GM21576 (cell line): ENCODE results near the gene ERICH4.
"Not testable (repeated sequence)": the region's sequence is repeated elsewhere in the genome, so short reads cannot be mapped to it uniquely, and the experiment has no call there.

ENCODE experiments used
- ATAC-seq: cut with Tn5 transposase; IDR thresholded peaks from one replicate; pipeline ENCODE4 v1.9.1; 2021; ENCODE audit warnings: mild to moderate bottlenecking, moderate library complexity; ENCODE audit not compliant: unreplicated experiment

Gene ERICH4, protein sequence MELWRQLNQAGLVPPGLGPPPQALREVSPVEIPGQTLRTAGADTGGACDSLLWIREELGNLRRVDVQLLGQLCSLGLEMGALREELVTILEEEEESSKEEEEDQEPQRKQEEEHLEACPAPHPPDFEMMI

DNA sequence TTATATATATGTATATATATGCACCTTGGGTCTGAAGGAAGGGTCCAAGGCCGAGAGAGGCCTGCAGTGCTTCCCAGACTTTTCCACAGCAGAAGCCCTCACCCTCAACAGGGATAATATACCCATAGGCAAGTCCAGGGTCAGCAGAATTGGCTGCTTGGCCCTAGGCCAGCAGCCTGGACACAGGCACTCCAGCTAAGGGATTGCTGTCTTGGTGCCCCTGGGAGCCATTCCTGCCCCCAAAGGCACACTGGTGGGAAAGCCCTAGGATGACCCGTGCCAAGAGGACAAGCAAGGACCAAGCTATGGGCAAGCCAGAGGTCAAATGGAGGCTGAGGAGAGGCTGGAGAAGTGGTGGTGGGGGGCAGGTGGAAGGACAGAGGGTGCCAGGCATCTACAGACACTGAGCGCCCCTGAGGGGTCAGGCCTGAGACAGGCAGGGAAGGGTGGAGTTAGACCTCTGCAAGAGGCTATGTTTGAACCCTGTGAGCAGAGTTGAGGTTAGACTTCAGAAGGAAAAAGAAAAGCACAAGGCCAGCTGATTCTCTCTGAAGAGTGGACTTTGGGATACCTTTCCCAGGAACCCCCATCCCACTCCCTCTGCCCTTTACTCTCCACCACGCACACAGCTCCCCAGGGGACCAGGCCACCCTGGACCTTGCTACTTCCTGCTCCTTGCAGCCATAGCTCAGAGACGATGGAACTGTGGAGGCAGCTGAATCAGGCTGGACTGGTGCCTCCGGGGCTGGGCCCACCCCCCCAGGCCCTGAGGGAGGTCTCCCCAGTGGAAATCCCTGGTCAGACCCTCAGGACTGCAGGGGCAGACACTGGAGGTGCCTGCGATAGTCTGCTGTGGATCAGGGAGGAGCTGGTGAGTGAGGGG lies at the start of gene ERICH4:
TSS of gene ERICH4 (plus strand) at position 684 of the 883 bp plus-strand sequence. CDS start at position 698, 14 bp downstream.
- no peak for ATAC-seq

DNA sequence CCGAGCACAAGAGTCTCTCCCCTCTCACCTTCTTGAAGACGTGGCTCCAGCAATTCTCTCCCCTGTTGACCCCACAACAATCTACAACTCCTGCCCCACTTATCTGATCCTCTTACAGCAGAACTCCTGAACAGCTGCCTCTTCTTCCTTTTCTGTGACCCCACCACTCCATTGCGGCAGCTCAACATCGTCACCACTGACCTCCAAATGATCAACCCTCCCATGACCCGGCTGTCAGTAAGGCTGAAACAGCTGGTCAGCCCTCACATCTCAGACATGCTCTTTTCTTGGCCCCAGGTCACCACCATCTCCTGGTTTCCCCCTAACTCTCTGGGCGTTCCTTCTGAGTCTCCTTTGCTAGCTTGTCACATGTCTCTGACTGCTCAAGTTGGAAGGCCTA lies 47.6 kb upstream of the ERICH4 start:
- no peak for ATAC-seq

DNA sequence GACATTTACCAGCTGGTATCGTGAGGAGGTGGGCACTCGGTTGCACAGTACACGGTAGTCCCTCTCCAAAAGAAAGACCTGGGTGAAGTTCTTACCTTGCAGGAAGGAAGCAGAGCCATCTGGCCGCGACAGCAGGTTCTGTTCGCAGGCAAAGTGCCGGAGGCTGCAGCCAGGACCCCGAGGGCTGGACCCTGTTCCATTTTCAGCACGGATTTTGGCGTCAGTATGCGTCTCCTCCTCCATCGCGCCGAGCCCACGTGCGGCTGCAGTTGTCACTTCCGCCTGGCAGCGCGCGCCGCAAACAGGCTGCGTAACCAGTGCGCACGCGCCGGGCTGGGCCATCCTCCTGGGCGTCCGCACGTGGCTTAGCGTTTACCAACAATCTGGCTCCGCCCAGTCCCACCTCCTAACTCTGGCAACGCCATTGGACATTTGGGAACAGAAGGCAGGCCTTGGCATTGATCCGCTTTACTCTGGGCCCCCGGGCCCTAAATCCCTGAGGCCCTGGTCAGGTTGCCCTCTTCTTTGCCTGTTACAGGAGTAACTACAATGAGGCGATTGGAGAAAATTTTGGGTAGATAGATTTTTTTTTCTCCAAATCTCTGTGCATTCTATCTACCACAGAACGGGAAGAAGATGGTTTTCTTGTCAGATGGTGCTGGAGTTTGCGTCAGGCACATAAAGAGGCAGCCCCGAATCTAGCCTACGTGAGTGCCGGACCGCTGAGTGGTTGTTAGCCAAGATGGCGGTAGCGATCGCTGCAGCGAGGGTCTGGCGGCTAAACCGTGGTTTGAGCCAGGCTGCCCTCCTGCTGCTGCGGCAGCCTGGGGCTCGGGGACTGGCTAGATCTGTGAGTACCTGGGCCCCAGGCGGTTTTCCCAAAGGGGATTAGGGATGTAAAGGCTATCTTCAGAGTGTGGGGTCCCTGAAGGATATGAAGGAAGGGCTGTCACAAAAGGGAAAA lies 45.6 kb upstream of the ERICH4 start, which contains the start of the genes BCKDHA and EXOSC5:
TSS of gene BCKDHA (plus strand) at position 733 of the 964 bp plus-strand sequence. CDS start at position 743, 10 bp downstream.
TSS of gene EXOSC5 (minus strand) at position 274 of the 964 bp plus-strand sequence. CDS start at position 243, 31 bp downstream.
- peak; percentile 91 for ATAC-seq

DNA sequence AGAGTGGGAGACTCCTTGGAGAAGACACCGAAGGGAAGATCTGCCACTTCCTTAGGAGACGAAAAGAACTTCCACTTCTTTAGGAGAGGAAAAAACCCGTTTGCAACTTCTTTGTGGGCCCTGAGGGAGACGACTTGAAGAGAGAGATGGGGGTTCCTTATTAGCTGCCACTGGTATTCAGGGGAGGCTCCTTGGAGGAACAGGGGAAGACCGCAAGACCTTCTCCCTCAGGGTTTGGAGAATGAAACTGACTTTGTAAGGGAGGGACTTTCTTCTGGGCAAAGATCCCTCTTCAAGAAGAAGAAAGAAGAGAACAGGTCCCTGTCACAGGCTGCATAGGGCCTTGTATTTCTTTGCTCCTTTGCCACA lies 44.9 kb upstream of the ERICH4 start:
- no peak for ATAC-seq

DNA sequence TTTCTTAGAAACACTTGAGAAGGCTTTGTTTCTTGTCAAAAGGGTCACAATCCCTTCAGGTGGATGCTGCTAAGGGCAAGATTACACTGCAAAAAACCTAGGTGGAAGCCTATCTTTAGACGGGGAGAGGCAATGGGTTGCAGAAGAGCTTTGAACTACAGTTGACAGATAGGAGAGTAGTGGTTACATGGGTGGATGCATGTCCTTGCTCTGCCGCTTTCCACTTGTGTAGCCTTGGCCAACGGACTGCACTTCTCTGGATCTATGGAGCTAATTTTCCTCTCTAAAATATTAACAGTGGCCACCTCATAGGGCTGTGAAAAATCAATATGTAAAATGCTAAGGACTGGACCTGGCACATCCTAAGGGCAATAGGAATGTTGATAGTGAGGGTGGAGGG lies 44.4 kb upstream of the ERICH4 start:
- ATAC-seq, result no peak

DNA sequence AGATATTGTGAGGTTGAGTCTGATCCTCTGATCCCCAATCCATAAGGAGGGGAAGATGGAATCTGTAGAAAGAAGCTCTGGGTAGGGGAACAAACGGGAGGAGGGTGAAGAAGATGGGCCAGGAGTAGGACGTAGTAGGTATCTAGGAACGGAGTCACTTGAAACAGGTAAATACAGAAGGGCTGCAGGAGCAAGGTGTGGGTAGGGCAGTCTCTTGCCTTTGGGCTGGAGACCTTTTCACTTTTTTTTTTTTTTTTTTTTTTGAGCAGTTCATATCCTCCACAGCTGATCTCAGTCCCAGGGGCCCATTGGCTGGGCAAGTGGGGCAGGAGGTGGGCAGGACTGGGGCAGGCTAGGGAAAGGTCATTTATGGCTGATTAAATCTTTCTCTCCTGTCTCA lies 43.9 kb upstream of the ERICH4 start:
- ATAC-seq, result no peak

DNA sequence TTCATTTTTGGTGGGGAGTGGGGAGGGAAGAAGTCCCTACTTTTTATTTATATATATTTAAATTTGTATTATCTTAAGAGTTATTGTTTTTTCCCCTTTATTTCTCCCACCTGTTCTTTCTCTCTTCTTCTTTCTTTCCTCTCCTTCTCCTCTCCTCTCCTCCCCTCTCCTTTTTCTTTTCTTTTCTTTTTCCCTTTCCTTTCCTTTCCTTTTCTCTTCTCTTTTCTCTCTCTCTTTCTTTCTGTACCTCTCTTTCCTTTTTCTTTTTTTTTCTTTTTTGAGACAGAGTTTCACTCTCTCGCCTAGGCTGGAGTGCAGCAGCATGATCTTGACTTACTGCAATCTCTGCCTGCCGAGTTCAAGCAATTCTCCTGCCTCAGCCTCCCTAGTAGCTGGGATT lies 43.4 kb upstream of the ERICH4 start:
- no peak for ATAC-seq

DNA sequence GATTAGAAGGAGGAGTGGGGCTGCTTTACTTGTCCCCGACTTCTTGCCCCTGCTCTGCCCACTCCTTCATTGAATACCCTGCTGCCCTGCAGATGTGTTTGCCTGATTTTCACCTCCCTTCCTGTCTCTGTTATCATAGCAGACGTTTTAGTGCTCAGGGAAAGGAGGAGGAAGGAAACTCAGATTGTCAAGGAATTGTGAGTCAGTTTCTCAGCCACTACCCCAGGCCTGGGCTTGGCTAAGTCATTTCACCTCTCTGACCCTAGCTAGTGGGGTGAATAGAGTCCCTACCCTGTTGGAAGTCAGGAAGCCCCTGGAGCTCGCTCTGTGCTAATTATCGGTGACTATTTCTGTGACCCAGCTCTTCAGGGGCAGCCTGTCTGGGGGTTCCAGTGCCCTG lies 41.5 kb upstream of the ERICH4 start:
- no peak for ATAC-seq

DNA sequence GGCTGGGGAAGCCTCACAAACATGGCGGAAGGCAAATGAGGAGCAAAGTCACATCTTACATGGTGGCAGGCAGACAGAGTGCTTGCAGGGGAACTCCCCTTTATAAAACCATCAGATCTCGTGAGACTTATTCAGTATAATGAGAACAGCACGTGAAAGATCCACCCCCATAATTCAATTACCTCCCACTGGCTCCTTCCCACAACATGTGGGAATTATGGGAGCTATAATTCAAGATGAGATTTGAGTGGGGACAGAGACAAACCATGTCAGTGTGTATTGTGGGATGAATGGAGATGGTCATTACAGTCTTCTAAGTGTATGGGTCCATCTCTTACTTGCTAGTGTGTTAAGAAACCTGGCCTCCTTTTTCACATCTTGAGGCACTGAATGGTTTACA lies 40.9 kb upstream of the ERICH4 start:
- no peak for ATAC-seq

DNA sequence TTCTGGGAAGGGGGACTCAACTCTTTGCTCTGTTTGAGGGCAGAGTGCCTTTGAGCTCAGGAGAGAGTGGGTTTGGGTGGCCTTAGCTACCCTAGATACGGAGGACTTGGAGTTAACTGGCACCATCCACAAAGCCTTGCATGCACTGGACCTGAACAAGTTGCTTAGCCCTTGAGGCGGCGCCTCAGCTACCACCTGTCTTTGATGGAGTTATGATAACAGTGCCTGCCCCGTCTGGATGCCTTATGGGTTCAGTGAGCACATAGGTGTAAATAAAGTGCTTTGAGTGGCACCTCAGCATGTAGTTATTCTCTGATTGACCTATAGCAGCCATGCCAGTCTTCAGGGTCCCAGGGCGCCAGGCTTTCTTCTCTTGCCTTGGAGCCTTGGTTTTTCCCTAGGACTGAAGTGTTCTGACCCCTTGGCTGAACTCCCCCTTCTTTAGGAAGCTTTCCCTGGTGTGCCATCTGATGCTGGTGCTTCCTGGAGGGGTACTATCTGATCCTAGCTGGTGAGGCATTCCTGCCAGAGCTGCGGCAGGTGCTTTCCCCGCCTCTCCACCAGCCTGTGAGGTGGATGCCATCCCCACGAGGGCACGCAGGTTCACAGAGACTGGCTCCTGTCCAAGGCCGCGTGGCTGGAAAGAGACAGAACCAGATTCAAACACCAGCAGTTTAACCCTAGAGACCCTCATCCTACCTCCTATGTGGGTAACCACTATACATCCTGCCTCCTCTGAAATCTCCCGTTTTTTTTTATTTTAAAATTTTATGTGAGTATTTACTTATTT lies 39.6 kb upstream of the ERICH4 start:
- ATAC-seq, result no peak

DNA sequence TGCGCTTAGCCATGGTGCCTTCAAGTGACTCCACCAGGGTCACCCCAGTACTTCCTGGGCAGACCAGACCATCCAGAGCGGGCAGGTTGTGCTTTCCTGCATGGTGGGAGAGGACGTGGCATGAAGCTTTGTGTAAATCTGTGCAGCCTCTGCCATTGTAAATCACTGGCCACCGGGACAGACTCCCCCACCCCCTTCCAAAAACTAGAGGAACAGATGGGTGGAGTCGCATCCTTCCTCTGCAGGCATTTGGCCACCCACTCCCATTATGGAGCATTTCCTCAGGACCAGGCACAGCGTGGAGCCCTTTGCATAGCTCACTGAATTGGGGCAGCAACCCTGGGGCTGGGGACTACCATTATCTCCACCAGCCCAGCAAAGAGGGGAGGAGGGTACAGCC lies 37.2 kb upstream of the ERICH4 start:
- ATAC-seq, result no peak

DNA sequence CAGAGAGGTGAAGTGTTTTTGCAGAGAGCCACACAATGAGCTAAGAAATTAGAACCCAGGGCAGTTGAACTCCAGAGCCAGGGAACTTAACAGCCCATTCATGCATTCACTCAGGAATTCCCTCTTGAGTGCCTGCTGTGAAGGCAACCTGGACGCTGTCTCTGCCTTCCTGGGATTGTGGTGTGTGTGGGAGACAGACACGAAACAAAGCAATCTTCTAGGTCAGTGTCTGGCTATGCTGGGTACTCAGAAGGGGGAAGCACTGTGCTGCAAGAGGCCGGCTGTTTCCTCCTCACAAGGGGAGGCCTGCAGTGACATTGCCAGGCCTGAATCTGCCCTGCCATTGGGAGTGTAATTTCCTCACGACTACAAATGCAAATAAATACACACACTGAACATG lies 35.7 kb upstream of the ERICH4 start:
- ATAC-seq, result no peak

DNA sequence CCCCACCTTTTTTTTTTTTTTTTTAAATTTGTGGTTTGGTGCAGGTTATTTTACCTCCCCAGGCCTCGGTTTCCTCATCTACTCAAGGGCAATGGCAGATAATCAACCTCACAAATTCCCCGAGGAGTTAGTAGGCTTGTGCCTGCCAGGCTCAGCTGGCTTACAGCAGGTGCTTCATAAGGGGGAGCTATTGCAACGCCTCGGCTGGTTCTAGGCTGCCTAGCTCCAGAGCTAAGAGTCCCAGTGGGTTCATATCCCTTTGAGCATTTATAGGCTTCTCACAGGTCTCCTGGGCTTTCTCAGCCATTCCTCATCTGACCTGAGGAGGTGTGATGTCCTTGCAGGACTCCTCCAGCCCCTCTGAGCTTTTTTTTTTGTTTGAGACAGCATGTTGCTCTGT lies 34.7 kb upstream of the ERICH4 start:
- ATAC-seq, result no peak

DNA sequence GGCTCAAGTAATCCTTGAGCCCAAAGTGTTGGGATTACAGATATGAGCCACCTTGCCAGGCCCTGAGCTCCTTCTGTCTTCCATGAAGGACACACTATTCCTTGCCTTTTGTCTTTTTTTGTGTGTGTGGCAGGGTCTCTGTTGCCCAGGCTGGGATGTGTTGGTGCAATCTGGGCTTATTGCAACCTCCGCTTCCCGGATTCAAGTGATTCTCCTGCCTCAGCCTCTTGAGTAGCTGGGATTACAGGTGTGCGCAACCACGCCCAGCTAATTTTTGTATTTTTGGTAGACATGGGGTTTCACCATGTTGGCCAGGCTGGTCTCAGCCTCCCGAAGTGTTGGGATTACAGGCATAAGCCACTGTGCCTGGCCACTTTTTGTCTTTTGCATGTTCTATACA lies 34.1 kb upstream of the ERICH4 start:
- ATAC-seq, result not testable (repeated sequence)

DNA sequence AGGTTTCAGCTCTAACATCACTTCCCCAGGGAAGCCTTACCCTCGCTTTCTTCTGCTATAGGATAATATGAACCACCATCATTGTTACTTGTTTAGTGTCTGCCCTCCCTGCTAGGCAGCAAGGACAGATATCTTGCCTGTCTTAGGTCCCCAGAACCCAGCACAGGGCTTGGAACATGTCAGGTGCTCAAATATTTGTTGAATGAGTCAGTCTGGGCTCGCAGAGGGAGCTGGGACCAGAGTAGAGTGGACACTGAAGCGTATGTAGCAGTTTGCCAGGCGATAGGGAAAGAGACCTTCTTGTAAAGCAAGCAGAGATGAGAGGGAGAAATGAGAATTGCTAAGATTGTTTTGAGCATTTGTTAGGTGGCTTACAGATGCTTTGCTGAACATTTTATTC lies 33.7 kb upstream of the ERICH4 start:
- no peak for ATAC-seq

DNA sequence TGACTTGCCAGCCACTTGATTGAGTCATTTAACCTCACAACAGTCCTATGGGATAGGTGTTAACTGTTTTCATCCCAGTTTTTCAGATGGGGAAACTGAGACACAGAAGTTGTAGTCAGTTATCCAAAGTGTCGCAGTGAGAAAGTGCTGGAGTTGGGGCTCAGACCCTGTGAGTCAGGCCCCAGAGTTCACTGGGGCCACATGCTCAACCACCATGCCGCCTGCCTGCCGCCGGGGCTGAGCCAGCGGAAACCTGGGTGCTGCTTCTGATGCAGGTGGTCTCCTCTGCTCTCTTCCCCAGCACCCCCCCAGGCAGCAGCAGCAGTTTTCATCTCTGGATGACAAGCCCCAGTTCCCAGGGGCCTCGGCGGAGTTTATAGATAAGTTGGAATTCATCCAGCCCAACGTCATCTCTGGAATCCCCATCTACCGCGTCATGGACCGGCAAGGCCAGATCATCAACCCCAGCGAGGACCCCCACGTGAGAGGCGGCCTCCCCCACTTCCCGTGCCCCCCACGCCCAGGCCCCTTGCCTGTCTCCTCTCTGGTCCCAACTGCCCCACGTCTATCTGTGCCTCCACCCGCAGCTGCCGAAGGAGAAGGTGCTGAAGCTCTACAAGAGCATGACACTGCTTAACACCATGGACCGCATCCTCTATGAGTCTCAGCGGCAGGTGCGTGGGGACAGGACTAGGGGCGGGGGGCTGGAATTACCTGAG lies 32.5 kb upstream of the ERICH4 start:
- no peak for ATAC-seq

DNA sequence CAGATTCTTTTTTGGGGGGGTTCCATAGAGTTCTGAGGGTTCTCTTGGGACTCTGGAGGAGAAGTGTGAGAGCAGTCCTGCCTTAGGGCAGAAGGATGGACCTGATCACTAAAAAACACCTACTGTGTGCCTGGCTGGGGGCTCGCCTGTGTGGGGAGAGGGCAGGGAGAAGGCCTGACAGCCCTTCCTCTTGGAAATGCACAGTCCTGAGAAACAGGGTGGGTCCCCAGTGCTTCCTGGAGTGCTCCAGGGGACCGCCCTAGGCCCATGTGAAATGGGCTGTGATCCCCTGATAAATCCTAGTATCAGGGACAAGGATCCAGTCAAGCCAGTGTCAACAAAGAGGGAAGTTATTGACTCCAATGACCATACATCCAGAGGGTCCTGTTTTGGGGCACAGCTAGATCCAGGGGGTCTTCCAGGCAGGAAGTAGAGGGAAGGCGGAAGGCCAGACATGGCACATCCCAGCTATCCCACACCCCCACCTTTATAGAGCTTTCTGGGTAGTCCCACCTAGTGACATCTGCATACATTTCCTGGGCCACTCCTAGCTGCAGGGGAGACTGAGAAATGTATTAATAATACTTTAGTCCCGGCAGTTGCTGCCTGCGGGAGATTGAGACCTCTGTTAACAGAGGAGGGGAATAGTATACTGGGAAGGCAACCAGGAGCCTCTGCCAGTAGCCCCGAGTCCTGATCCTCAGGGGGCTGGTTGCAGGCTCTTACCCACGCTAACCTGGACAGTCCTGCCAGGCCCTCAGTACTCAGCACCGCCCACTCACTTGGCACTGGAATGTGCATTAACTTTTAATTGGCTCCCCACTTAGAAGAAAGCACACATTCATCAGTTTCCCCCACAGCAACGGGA lies 31.6 kb upstream of the ERICH4 start:
- ATAC-seq, result no peak

DNA sequence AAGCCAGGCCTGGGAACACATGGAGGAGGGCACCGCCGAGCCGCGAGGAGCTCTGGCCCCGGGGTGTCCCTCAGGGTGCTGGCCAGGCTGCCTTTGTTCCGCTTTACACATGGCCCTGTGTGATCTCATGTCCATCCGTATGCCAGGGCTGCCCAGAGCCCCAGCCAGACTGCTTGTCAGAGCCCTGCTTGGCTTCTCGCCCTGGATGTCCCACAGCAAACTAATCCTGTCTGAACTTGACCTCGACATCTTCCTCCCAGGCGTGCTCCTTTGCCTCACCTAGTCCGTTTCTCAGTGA lies 31.0 kb upstream of the ERICH4 start:
- ATAC-seq, result no peak

DNA sequence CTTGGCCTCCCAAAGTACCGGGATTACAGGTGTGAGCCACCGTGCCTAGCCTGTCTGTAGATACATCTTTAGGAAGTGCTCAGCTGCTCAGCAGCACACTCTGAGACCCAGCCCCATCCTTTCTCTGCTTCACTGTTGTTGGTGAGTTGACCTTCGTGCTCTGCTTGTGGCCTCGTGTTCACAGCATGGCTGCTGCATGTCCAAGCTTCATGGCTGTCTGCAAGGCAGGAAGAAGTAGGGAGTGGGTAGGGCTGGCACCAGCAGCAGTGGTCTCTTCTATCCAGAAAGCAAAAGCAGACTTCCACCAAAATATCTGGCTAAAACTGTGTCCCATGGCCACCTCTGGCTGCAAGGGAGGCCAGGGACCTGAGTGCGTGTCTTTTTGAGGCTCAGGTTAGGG lies 30.0 kb upstream of the ERICH4 start:
- no peak for ATAC-seq
